Measurements from ENCODE around the gene CHRM5.

Gene CHRM5

DNA sequence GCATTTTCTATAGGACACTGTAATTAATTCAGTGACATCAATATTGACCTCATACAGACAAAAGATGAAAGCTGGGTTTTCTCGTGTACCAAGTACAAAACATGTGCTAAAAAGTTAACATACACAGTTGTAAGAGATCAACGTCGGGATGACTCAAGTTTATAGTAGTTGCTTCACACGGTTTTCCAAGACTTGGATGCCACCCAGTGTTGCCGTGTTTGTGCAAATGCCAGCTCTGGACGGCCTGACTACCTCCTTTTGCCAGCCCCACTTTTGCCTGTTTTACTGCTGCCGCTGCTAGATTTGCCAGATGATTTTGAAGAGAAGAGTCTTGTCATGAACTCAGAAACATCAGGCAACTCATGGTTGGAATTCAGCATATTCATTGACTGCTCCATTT lies 115.8 kb downstream of the CHRM5 start:
- in situ Hi-C loops (cut with HindIII; ENCODE audit: low sequenced_read_pairs), result no loop called here

DNA sequence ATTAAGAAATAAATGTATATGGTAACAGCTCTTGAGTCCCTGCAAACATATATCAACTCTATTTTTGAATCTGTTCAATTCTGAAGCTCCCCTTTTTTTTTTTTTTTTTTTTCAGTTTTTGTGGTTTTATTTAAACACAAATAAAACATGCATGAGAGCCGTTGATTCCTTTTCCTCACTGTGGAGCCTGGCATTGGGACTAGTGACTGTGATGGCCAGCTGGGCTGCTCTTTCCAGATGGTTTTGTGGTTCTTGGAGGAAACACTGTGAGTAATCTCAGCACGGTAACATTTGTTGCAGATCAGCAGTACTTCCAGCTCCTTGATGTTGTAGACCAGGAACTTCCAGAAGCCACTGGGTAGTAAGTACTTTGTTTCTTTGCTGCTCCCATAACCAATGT lies 117.4 kb downstream of the CHRM5 start:
- in situ Hi-C loops (cut with HindIII; ENCODE audit: low sequenced_read_pairs), result no loop called here

DNA sequence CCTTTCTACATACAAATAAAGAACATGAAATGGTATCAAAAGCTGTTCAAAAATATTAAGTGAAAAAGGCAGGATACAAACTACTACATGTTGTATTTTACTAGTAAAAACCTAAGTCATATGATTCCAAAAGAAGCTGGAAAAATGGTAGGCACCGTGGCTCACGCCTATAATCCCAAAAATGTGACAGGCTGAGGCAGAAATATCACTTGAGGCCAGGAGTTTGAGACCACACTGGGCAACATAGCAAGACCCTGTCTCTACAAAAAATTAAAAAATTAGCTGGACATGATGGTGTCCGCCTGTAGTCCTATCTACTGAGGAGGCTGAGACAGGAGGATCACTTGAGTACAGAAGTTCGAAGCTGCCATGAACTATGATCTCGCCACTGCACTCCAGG lies 131.6 kb downstream of the CHRM5 start:
- in situ Hi-C loops (cut with HindIII; ENCODE audit: low sequenced_read_pairs), result no loop called here

DNA sequence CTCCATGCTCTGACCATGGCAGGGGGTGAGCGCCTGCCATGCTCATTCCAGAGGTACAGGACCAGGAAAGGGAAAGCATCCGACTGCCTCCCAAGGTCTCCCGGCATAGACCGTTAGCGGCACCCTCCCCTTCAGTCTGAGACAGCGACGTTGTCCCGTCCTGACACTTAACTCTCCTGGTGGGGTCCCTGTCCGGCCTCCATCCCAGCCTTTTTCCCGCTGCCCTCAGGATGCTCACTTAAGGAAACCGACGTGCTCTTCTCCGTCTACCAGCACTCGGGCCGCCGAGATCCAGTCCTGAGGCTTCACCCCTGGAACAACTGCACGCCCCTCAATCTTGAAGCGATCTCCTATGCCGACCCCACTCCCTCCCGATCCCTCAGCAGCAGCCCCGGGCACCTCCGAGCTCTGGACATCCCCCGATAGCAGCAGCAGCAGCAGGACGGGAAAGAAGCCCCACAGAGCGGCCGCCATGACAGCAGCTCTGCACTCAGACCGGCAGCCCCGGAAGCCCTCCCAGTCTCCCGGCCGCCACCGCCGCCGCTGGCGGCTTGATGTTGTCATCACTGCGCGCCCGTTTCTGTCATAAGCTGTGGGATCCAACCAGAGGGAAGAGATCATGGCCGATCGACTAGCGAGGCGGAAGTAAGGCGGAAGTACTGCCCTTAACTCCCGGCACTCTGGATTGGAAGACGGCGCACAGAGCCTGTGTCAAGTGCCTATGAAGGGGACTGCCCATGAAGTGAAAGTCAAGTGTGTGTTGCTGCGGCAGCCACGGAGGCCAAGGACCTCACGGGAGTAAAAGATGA lies 133.3 kb downstream of the CHRM5 start, which contains the start of the genes EMC7 and PGBD4:
EMC7 (minus strand) TSS at position 497 of the 809 bp plus-strand sequence; CDS start at position 474, 23 bp downstream.
PGBD4 (plus strand) TSS at position 718 of the 809 bp plus-strand sequence. CDS start 449 bp downstream, outside the sequence.
- in situ Hi-C loops (cut with HindIII; ENCODE audit: low sequenced_read_pairs), result no loop called here

DNA sequence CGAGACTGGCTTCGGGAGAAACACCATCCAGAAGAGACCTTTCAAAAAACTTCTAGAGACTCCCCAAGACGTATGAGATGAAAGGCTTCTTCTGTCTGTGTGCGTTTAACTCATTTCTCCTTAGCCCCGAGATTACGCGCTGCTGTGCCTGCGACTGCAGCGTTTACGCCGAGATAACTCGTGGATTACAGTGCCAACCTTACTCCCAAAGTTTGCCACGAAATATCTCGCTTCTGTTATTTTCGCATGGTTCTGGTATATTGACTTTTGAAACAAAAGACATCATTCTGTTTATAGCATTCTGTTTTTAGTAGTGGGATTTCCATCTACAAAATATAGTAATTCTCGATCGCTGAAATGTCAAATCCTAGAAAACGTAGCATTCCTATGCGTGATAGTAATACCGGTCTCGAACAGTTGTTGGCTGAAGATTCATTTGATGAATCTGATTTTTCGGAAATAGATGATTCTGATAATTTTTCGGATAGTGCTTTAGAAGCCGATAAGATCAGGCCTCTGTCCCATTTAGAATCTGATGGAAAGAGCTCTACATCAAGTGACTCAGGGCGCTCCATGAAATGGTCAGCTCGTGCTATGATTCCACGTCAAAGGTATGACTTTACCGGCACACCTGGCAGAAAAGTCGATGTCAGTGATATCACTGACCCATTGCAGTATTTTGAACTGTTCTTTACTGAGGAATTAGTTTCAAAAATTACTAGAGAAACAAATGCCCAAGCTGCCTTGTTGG lies 134.1 kb downstream of the CHRM5 start:
- in situ Hi-C loops (cut with HindIII; ENCODE audit: low sequenced_read_pairs), result no loop called here

DNA sequence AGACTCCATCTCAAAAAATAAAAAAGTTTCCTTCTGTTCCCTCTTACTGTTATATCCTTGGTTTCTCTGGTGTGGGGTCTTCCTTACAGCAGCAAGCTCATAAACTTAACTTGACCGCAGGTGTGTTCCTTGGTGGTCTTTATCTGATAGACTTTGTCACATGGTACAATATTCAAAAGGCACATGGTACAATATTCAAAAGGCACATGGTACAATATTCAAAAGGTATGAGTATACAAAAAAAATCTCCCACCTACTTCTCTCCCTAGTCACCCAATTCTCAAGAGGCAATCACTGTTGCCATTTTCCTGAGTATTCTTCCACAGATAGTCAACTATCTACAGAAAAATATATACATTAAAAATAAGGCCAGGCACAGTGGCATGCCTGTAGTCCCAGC lies 138.1 kb downstream of the CHRM5 start:
- in situ Hi-C loops (cut with HindIII; ENCODE audit: low sequenced_read_pairs), result no loop called here

DNA sequence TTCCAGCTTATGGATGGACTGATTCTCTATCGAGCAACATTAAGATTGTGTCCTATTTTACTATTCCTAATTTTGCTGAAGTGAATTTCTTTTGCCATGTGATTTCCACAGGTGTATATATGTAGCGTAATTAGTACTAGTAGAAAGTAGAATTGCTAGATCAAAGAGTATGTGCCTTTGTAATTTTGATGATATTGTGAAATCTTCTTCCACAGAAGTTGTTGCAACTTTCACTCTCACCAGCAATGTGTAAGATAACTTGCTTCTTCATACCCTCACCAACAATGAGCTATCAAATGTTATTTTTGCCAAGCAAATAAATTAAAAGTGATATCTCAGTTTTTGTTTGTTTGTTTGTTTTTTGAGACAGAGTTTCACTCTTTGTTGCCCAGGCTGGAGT lies 139.0 kb downstream of the CHRM5 start:
- in situ Hi-C loops (cut with HindIII; ENCODE audit: low sequenced_read_pairs), result no loop called here

DNA sequence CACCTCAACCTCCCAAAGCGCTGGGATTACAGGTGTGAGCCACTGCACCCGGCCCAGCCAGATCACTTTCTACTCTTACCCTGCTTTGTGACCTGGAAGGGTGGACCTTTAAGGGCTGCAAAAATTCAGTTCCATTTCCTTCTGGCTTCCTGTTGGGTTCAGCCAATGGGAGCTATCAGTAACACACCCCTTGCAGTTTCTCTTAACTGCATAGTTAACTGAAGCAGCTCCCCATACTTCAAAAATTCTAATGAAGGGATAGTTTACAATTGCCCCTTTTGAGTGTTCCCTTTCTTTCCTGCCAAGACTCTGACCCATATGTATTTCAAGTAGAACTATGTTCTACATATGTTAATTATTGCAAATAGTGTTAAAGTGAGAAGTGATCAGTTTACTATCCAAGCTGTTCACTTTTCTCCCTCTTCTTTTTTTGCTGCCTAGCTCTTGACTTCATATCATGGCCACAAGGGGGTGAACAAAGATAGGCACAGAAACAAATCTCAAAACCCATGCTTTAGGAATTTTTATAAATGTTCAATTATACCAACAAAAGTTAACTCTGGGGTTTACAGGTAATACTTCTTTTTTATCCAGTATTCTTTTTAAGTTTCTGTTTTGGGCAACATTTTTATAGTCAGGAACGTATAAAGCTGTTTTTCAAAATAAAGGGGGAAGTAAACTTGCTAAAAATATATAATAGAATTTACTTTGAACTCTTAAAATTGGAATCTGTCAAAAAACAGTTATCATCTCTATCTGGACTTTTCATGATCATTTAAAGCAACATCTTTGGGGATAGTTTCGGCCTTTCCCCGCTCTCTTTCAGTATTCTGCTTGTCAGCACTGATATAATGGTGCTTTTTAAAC lies 141.7 kb downstream of the CHRM5 start:
- in situ Hi-C loops (cut with HindIII; ENCODE audit: low sequenced_read_pairs), result no loop called here

DNA sequence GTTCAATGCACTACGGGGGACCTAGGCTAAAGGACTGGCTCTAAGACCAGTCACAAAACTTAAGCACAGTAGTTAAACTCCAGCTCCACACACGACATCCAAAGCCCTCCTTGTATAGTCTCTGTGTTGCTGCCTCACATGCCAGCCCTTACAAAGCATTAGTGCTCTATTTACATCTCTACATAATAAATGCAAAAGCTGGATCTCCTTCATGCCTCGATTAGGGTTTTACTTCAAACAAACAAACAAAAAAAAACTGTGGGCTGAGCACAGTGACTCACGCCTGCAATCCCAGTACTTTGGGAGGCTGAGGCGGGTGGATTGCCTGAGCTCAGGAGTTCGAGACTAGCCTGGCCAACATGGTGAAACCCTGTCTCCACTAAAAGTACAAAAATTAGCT lies 143.2 kb downstream of the CHRM5 start:
- in situ Hi-C loops (cut with HindIII; ENCODE audit: low sequenced_read_pairs), result no loop called here

DNA sequence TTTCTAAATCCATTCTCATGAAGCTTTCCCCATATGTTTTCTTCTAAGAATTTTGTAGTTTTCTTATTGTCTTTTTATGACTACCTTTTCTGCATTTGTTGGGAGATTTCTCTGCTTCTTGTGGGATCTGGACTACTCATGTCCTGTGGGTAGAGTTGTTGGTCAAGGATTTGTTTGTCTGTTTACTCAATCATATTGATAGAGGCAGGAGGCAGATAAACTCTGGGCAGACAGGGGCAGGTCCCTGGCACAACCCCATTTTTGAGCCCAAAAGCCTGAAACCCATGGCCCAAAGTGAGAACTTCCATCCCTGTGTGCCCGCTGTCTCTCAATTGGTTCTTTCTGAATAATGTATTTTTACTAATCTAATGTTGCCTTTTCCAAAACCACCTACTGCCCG lies 145.9 kb downstream of the CHRM5 start:
- in situ Hi-C loops (cut with HindIII; ENCODE audit: low sequenced_read_pairs), result no loop called here

DNA sequence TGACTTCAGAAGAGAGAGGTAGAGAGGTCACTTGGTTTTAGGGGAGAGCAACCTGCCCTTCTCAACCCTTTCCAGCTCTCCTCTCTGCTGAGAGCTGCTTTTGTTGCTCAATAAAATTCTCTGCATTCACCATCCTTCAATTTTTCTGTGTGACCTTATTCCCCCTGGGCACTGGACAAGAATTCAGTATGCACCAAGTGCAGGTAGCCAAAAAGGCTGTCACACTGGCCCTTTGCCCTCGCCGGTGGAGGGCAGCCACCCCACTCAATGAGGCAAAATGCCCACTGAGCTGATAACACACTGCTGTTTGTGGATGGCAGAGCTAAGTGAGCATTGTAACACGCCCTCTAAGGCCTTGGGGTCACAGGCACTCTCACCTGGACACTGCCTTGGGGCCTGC lies 146.4 kb downstream of the CHRM5 start:
- in situ Hi-C loops (cut with HindIII; ENCODE audit: low sequenced_read_pairs), result no loop called here

DNA sequence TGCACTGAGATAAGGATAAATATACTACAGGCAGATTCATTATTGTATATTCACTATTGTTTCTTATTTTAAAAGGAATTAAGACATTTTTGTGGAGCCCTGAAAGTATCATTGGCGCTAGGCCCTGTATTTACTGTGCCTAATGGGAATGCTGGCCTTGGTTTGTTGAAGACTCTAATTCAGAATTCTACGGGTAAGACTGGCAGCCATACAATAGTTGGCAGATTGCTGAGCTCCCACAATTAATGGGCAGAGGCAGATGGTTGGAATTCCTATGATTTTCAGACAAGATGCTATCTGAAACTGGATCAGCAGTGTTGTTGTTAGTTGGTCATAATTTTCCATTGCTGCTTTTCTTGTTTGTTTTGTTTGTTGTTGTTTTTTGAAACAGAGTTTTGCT lies 148.3 kb downstream of the CHRM5 start:
- in situ Hi-C loops (cut with HindIII; ENCODE audit: low sequenced_read_pairs), result no loop called here
